ENCODE results near the gene CIC. TPM values are rescaled to one million over a fixed set of nuclear protein-coding genes. Genes with fewer than 3 reads are reported as not detected.
A peak's percentile ranks its signal among the peaks of the same experiment; 100 is the strongest.

The CIC gene
- total and polyA plus RNA-seq, 9 of the 15 experiments (the other 6 are each of a cell fraction or from before 2014, with no cell fraction given) = 0.07 to 44.7 (median 8.6) TPM

GRCh38 chr19:42313096-42313839 lies 44.2 kb downstream of the CIC start, which contains the start of gene TMEM145 (continued):
- TF ChIP-seq GTF3C2 (IDR thresholded peaks at IDR 0.05; ENCODE audit: borderline replicate concordance, extremely low read depth, insufficient read length) = no peak
- TF ChIP-seq, protein P1, sequence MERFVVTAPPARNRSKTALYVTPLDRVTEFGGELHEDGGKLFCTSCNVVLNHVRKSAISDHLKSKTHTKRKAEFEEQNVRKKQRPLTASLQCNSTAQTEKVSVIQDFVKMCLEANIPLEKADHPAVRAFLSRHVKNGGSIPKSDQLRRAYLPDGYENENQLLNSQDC (CRISPR knock-in tag; IDR thresholded peaks at IDR 0.05) = no peak
- TF ChIP-seq FOXO4 (CRISPR knock-in tag; IDR thresholded peaks at IDR 0.05) = no peak
- no peak for TF ChIP-seq MAFK (IDR thresholded peaks at IDR 0.05; ENCODE audit: low read length)
- TF ChIP-seq DMBX1 (CRISPR knock-in tag; IDR thresholded peaks at IDR 0.05; ENCODE audit: borderline replicate concordance) = no peak
- peak; percentile 44 to 77; a peak in 2 of 4 replicates for TF ChIP-seq SIN3A (IDR thresholded peaks at IDR 0.05; ENCODE audit: borderline replicate concordance in 2 of 2, control insufficient read depth in 1 of 2, low read depth in 2 of 2, low read length in 2 of 2)
- TF ChIP-seq, protein P2, sequence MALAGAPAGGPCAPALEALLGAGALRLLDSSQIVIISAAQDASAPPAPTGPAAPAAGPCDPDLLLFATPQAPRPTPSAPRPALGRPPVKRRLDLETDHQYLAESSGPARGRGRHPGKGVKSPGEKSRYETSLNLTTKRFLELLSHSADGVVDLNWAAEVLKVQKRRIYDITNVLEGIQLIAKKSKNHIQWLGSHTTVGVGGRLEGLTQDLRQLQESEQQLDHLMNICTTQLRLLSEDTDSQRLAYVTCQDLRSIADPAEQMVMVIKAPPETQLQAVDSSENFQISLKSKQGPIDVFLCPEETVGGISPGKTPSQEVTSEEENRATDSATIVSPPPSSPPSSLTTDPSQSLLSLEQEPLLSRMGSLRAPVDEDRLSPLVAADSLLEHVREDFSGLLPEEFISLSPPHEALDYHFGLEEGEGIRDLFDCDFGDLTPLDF (CRISPR knock-in tag; IDR thresholded peaks at IDR 0.05) = no peak
- peak in 1 of 2 experiments; percentile 81 for TF ChIP-seq AFF1 (IDR thresholded peaks at IDR 0.05; ENCODE audit: low read depth in 1 of 2, partially characterized antibody in 2 of 2)
- TF ChIP-seq BRD4 (IDR thresholded peaks at IDR 0.05) = no peak
- peak; percentile 7; the same call in 1 of the 2 replicates for TF ChIP-seq SAFB (IDR thresholded peaks at IDR 0.05; ENCODE audit: borderline replicate concordance, low read depth, low read length)
- TF ChIP-seq JUNB (CRISPR knock-in tag; conservative IDR thresholded peaks at IDR 0.05) = no peak
- TF ChIP-seq RAD21 (CRISPR knock-in tag; conservative IDR thresholded peaks at IDR 0.05 in 1 of 2, IDR thresholded peaks at IDR 0.05 in 1 of 2) = peak in 1 of 2 experiments; percentile 6; a peak in 1 of 4 replicates
- no peak for TF ChIP-seq RFX7 (CRISPR knock-in tag; IDR thresholded peaks at IDR 0.05)
- TF ChIP-seq ZBTB26 (CRISPR knock-in tag; IDR thresholded peaks at IDR 0.05) = no peak
